HCT116 (cell line): ENCODE results near the gene LIPT2.

Experiments
- EZH2 ChIP-seq: fragments of 200-600 bp; sonication (generic); IDR thresholded peaks from 2 replicates; pipeline ENCODE4 v1.6.1; 2017; ENCODE audit warnings: antibody characterized with exemption, mixed run types
- EZH2phosphoT487 ChIP-seq: fragments of 200-600 bp; IDR thresholded peaks from 2 replicates; pipeline ENCODE4 v1.6.1; 2018; ENCODE audit warnings: antibody characterized with exemption, borderline replicate concordance
- POLR2AphosphoS5 ChIP-seq: IDR thresholded peaks from 2 replicates; pipeline ENCODE4 v1.6.1; 2011; ENCODE audit warnings: mild to moderate bottlenecking, low read depth, low read length, moderate library complexity
- YY1 ChIP-seq: IDR thresholded peaks from 2 replicates; pipeline ENCODE4 v1.6.1; 2011; ENCODE audit warnings: low read length, low read depth, moderate library complexity, mild to moderate bottlenecking; ENCODE audit not compliant: insufficient replicate concordance; ENCODE audit errors: extremely low read depth
- TF ChIP-seq, protein P1 (sequence below), 3 experiments: fragments of 200-600 bp in 1 of 3; sonication (generic) in 1 of 3; IDR thresholded peaks in 2 of 3; conservative IDR thresholded peaks in 1 of 3; 2 replicates each; pipeline ENCODE4 v1.5.1; 2012 to 2017; ENCODE audit warnings: low read depth in 2 of 3, low read length in 2 of 3, antibody characterized with exemption in 1 of 3, borderline replicate concordance in 1 of 3, control low read depth in 1 of 3, mild to moderate bottlenecking in 1 of 3, mixed read lengths in 1 of 3, mixed run types in 1 of 3, moderate library complexity in 1 of 3; ENCODE audit not compliant: insufficient read depth in 1 of 3

DNA sequence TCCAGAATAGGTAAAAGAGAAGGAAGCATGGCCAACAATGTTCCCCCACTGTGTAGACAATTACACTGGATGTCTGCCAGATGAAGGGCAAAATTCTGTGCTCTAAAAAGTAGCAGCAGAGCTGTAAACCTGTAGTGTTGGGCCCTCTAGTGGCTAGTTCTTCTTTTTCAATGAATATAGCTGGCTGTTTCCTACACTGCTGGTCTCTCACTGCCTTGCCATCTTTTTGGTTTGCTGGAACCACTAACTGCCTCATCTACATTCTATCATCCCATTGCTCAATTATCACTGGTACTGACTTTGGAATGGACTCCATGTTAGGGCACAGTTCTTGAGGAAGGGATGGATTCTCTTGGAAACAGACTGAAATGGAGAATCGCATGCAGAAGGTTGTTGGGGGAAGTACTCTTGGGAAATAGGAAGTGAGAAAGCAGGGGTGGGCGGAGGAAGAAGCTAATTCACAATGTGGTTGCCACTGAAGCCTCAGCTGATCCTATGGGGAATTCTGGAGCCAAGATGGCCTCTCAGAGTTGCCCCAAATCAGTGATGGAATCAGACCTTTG lies 44.1 kb downstream of the LIPT2 start:
- TF ChIP-seq EZH2 (no peak), POLR2AphosphoS5 (no peak), EZH2phosphoT487 (no peak), YY1 (no peak)
- TF ChIP-seq, protein P1, sequence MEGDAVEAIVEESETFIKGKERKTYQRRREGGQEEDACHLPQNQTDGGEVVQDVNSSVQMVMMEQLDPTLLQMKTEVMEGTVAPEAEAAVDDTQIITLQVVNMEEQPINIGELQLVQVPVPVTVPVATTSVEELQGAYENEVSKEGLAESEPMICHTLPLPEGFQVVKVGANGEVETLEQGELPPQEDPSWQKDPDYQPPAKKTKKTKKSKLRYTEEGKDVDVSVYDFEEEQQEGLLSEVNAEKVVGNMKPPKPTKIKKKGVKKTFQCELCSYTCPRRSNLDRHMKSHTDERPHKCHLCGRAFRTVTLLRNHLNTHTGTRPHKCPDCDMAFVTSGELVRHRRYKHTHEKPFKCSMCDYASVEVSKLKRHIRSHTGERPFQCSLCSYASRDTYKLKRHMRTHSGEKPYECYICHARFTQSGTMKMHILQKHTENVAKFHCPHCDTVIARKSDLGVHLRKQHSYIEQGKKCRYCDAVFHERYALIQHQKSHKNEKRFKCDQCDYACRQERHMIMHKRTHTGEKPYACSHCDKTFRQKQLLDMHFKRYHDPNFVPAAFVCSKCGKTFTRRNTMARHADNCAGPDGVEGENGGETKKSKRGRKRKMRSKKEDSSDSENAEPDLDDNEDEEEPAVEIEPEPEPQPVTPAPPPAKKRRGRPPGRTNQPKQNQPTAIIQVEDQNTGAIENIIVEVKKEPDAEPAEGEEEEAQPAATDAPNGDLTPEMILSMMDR (IDR thresholded peaks at IDR 0.05 in 2 of 3, conservative IDR thresholded peaks at IDR 0.05 in 1 of 3; ENCODE audit: borderline replicate concordance in 1 of 3, insufficient read depth in 1 of 3, low read depth in 2 of 3, low read length in 2 of 3) = peak; percentile 68 to 79 (median 74)
